ENCODE results near the gene SUSD4.

Gene SUSD4

DNA sequence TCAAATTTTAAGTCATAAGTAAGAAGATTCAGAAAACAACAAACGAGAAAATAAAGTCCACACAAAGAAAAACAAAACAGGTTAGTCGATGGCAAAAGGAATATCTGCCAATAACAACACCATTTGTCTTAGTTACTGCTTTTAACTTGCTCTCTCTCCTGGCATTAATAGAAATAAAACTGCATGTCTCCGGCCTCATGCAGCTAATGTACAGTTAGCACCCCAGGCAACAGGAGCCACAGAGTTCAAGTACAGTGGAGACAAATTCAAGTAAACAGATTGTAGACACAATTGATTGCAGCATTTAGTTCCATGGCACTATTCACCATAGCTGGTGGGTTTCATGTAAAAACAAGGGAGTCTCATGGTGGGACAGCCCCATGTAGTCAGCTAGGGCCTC is 33.5 kb downstream of the SUSD4 start:
- DNase-seq (ENCODE audit: low read depth) = no peak

- no peak for DNase-seq (ENCODE audit: low read depth)
Observed at GRCh38 chr1:223329664-223330415, 34.1 kb downstream of the SUSD4 start.

DNA sequence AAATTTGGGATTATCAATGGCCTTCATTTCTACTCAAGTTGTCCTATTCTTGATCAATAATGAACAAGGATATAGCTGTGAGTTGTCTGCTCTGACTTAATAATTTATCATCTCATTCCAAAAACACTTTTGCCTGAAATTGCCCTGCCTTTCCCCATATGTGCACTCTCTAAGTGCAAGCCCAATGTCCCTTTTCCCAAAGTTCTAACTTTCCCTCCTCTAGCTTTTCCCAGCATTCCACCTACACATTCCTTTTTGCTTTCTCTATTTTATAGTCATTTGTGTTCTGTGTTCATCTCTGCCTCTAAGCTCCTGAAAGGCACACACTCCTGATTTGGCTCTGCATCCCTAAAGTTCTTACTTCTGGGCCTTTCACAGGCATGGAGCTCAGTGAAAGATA is 34.7 kb downstream of the SUSD4 start:
- DNase-seq (ENCODE audit: low read depth) = no peak

DNA sequence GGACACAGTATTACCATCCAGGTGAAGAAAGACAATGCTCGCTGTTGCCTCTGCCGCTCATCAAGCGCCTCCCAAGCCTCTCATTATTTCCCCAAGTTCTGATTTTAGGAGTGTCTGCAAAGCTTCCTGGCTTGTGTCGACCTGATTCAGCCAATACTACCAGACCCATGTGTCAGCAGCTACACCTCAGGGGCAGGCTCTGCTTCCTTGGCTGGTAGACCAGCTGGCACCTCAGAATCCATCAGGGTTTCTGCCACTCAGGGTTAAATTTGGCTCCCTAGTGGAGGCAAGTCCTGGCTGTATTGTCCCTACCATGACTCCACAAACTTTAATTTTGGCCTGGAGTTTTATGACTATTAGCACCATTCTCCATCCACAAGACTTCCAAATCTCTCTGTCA is 35.4 kb downstream of the SUSD4 start:
- DNase-seq (ENCODE audit: low read depth) = no peak

DNA sequence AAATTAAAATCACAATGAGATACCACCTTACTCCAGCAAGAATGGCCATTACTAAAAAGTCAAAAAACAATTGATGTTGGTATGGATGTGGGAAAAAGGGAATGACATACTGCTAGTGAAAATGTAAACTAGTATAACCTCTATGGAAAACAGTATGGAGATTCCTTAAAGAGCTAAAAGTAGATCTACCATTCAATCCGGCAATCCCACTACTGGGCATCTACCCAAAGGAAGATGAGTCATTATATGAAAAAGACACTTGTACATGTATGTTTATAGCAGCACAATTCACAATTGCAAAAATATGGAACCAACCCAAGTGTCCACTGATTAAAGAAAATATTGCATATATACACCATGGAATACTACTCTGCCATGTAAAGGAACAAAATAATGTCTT is 37.2 kb downstream of the SUSD4 start:
- no peak for DNase-seq (ENCODE audit: low read depth)

DNA sequence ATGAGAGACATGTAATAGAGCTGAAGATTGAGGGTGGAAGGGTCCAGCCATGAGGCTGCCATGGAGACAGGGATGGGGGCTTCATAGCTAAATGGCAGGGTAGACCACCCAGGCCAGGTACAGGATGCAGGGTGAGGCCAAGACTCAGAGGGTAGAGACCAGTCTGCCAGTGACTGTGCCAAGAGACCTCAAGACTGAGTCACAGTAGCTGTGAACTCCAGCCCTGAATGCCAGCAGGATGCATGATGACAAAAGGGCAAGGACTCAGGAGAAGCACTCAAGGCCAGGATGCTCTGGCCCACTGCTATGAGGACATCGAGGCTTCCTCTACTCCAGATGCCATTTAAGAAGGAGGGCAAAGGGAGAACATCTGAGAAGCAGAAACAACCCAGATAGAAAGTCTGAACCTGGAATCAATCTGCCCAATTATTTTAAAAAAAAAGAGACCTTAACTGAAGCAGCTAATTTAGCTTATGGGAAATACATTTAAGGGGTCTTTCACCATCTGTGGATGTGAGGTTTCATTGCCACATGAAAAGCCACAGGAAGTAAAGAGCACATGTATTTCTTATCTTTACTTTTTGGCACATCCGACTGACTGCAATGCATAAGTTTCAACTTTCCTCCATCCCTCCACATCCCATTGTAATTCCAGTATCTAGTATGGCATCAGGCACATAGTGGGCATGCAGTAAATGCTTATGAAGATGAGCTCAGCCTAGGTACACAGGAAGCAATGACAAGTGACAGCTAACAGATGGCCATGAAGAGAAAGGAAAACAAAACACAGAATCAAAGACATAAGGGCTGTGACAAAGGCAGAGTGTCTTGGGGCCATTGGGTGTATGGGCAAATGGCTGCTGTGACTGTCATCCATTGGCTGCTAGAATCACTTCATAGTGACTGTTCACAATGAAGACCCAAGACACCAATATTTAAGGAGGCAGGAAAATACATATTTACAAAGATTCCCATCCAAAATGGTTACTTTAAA is 40.2 kb downstream of the SUSD4 start:
- DNase-seq (ENCODE audit: low read depth) = no peak

DNA sequence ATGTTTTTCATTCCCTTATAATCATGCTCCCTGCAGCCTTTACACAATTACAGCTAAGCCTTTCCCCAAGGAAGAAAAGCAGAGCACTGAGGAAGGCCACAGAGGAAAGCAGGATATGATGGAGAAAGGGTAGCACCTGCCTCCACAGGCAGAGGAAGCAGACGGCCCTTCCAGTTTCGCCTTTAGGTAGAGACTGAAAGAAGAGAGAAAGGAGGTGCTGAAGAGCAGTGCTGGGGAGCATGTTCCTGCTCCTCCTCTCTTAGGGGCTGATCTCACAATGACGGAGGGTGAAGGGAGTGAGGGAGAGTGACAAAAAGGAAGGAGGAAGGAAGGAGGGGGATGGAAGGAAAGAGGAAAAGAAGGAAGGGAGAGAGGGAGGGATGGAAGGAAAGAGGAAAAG is 41.1 kb downstream of the SUSD4 start:
- no peak for DNase-seq (ENCODE audit: low read depth)

DNA sequence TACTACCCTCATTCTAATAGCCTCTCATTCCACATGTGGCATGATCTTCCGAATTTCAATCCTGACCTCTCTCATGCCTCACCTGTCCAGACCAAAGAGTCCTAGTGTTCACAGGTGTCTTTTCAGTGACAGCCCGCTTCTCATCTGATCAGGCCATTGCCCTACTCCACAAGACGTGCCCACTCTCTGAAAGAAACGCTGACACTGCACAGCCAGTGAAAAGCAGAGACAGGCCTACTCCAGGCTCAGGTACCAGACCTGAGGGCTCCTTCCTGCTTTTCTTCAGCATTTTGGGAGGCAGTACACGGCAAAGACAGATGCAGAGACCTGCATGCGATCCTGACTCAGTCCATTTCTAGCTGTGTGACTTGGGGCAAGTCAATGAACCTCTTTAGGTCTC is 43.0 kb downstream of the SUSD4 start:
- no peak for DNase-seq (ENCODE audit: low read depth)

- no peak for DNase-seq (ENCODE audit: low read depth)
Observed at GRCh38 chr1:223319905-223320580, 43.9 kb downstream of the SUSD4 start.

DNA sequence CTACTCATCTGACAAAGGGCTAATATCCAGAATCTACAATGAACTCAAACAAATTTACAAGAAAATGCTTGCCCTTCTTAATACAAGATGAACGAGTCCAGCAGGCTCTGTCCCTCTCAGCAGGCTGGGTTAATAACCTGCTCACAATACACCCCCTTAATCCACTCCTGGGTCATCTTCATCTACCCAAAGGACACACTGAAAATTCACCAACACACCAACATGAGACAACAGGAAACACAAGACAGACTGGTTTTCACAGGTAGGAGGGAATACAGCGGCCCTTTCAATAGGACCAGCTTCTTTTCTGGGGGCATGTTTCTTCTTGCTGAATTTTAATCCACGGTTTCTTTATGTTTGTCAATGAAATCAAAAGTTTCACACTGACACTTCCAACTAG is 44.6 kb downstream of the SUSD4 start:
- DNase-seq (ENCODE audit: low read depth) = no peak

DNA sequence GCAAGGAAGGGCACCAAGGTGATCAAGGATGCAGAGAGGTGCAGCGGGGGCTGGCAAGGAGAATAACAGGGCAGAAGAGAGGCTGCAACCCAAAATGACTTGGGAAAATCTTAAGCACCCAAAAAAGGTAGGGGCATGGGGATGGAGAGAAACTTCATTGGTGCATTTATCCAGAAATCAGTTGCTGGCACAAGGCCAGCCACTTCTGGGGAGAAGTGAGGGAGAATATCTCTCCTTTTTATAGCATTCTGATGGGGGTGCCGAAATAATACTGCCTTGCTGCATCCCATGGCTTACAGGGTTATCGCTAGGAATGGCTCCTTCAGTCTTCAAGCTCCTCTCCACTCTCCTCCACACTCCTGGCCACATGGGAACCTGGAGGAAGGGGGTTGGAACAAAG is 47.9 kb downstream of the SUSD4 start:
- no peak for DNase-seq (ENCODE audit: low read depth)

DNA sequence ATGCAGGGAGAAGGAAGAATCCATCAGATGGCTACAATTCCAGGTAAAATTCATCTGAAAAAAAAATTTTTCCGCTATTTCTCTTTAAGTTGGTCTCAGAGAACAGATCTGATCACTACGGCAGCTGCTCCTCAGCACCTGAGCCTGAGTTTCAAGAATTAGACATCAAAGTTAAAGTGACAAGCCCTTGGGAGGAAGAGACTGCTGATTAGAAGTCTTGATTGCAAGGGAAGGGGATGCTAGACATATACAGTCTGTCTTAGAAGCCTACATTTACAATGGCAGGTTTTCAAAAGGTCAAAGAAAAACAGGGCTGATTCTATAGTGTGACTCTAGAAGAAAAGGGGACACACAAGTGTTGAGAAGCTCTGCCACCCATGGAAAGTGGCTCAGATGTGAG is 48.3 kb downstream of the SUSD4 start:
- no peak for DNase-seq (ENCODE audit: low read depth)

- DNase-seq (ENCODE audit: low read depth) = no peak
Observed at GRCh38 chr1:223313415-223313754, 50.6 kb downstream of the SUSD4 start.

- DNase-seq (ENCODE audit: low read depth) = no peak
Observed at GRCh38 chr1:223312705-223313414, 51.1 kb downstream of the SUSD4 start.

GRCh38 chr1:223312273-223312672 is 51.7 kb downstream of the SUSD4 start:
- DNase-seq (ENCODE audit: low read depth) = no peak

- DNase-seq (ENCODE audit: low read depth) = no peak
Observed at GRCh38 chr1:223311826-223312225, 52.1 kb downstream of the SUSD4 start.

DNA sequence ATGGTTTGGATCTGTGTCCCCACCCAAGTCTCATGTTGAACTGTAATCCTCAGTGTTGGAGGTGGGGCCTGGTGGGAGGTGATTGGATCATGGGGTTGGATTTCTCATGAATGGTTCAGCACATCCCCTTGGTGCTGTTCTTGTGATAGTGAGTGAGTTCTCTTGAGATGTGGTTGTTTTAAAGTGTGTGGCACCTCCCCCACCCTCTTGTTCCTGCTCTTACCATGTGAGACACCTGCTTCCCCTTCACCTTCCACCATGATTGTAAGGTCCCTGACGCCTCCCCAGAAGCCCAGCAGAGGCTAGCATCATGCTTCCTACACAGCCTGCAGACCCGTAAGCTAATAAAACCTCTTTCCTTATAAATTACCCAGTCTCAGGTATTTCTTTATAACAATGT is 55.8 kb downstream of the SUSD4 start:
- no peak for DNase-seq (ENCODE audit: low read depth)

DNA sequence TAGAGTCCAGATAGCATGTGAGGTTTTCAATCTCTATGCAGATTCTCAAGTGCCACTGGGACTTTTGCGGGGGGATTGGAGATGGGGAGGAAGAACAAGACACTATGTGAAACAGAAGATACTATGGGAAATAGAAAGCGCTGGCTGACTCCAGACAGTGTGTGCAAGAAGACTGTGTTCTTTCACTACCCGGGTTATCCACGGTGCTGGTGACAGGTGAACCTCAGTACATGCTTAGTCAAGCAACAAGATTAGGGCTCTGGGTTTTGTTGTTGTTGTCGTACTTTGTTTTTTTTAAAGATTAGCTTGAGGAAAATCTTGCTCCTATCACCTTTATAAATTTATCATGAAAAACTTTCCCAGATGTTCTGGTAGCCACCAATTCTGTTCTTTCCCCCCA is 56.4 kb downstream of the SUSD4 start:
- no peak for DNase-seq (ENCODE audit: low read depth)

GRCh38 chr1:223304931-223305330 is 59.0 kb downstream of the SUSD4 start:
- DNase-seq (ENCODE audit: low read depth) = no peak

DNA sequence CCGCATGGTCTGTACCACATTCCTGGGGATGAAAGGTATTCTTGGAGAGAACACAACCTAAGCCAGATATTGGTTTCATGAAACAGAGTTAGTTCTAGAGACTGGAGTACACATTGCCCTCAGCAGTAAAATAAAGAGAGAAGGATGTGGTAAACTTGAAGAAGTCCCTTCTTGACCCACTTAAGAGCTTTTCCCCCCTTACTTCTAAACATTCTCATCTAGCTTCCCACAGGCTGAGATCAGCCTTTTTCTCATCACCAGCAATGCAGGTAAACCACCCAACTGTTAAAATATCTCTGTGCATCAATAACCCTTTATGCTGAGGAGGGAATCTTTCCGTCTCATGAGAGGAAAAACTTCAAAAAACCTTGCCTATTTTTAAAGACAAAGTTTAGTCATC is 62.6 kb downstream of the SUSD4 start:
- DNase-seq (ENCODE audit: low read depth) = no peak

DNA sequence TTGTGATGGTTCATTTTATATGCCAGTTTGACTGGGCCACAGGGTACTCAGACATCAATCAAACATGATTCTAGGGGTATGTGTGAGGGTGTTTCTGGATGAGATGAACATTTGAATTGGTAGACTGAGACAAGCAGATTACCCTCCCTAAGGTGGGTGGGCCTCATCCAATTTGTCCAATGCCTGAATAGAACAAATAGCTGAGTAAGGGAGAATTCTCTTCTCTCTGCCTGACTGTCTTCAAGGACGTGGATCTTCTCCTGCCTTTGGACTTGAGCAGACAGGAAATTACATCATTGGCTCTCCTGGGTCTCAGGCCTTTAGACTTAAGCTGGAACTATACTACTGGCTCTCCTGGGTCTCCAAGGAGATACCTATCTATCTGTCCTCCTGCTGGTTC is 64.4 kb downstream of the SUSD4 start:
- no peak for DNase-seq (ENCODE audit: low read depth)

DNA sequence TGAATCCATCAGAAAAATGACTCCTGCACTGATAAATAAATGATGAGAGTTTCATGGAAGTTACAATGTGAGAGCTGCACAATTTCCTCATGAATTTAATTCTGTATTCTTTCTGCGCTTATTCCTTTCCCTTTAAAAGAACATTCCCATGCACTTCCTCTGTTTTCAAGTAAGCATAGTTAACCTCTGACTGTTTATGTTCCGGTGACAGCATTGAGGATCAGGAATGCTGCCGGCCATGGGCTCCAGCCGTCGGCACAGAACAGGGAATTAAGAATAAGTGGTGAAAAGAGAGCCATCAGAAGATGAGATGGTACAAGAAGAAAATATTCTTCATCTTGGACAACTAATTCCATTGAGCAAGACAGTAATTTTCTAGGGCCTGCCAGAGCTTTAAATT is 65.3 kb downstream of the SUSD4 start:
- DNase-seq (ENCODE audit: low read depth) = no peak
